Measurements from ENCODE around the gene PADI4. TPM values are rescaled to one million over a fixed set of nuclear protein-coding genes. Genes with fewer than 3 reads are reported as not detected.

The PADI4 gene
- total RNA-seq, 3 donors from 2014 or later (not counting 1 experiment from before 2014, with no cell fraction given) = 1.4 to 11.6 (median 1.7) TPM

DNA sequence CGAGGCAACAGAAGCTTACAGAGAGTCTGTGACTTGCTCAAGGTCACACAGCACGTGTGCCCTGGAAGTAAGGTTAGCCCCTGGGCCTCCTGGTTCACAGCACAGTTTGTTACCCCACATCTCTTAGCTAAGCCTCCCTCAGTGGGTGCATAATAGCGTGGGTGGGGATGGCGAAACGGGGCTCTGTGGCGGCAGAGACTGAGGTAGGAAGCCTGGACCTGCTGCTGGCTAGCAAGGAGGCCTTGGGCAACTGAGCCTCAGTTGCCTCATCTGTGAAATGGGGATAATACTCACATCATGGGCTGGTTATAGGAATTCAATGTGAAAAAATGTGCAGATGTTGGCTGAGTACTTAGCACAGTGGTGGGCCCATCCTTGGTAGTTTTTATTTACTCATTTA lies 596 bp downstream of the PADI4 start:
- H3K36me3 Mint-ChIP-seq = no peaks in the 10 kb centered on the region
- Histone ChIP-seq H3K4me3 (ENCODE audit: low read length) (no peak overlapping the region), H3K27ac (ENCODE audit: low read length) (no peak overlapping the region), H3K4me1 (ENCODE audit: control insufficient read depth, insufficient read depth, low read length) (peaks cover 3% of the 10 kb centered on the region), H3K27me3 (ENCODE audit: control insufficient read depth, insufficient read depth, low read length) (no peaks in the 10 kb centered on the region), H3K9me3 (ENCODE audit: control insufficient read depth, insufficient read depth, low read length) (no peaks in the 10 kb centered on the region), H3K36me3 (ENCODE audit: control insufficient read depth, insufficient read depth, low read length) (no peaks in the 10 kb centered on the region)
- H3K9me3 Mint-ChIP-seq = no peaks in the 10 kb centered on the region
- no peaks in the 10 kb centered on the region for H3K4me1 Mint-ChIP-seq
- ATAC-seq = no peak
- TF ChIP-seq, protein P1, sequence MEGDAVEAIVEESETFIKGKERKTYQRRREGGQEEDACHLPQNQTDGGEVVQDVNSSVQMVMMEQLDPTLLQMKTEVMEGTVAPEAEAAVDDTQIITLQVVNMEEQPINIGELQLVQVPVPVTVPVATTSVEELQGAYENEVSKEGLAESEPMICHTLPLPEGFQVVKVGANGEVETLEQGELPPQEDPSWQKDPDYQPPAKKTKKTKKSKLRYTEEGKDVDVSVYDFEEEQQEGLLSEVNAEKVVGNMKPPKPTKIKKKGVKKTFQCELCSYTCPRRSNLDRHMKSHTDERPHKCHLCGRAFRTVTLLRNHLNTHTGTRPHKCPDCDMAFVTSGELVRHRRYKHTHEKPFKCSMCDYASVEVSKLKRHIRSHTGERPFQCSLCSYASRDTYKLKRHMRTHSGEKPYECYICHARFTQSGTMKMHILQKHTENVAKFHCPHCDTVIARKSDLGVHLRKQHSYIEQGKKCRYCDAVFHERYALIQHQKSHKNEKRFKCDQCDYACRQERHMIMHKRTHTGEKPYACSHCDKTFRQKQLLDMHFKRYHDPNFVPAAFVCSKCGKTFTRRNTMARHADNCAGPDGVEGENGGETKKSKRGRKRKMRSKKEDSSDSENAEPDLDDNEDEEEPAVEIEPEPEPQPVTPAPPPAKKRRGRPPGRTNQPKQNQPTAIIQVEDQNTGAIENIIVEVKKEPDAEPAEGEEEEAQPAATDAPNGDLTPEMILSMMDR (IDR thresholded peaks at IDR 0.05) = no peak
- H3K27ac Mint-ChIP-seq = no peak overlapping the region
- no peak overlapping the region for H3K4me3 Mint-ChIP-seq
- DNase-seq = no peak
- intact Hi-C loops (cut with micrococcal nuclease) = no loop called here
- WGBS (ENCODE audit: insufficient coverage) = 48% methylated on average over 6 of the region's 6 CpGs
- H3K27me3 Mint-ChIP-seq (ENCODE audit: low read depth in 2 of 2) = peaks cover 2 to 16% of the 10 kb centered on the region in 2 donors

DNA sequence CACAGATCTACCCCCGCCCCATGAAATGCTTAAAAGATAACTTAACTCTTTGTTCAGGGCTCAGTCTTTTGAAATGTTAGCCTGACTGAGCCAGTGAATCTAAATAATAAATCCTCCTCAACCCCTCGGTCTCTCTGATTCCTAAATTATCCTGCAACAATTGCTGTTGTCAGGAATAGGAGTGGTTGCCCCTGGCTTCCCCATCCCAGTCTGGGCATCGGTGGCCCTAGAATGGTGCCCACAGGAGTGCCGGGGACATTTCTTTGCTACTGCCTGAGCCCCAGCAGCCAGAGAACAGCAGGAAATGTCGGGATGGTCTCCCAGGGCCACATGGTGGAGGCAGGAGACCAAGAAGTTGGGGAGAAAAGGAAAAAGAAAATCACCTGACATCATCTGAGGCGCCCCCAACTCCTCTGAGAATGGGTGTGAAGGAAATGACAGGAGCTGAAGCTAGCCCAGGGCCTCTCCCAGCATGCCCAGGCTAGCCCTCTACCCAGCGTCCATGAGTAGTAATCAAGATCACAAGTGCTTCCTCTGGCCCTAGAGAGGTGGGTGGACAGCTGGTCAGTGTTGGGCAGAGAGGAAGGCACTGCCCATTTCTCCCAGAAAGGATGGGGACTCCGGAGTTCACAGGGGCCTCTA lies 1.6 kb downstream of the PADI4 start:
- DNase-seq (no peak), ATAC-seq (no peak)
- H3K4me3 ChIP-seq (ENCODE audit: low read length) = no peak overlapping the region
- Mint-ChIP-seq H3K27ac (no peak overlapping the region), H3K36me3 (no peaks in the 10 kb centered on the region), H3K27me3 (ENCODE audit: low read depth in 2 of 2) (peaks cover 2 to 16% of the 10 kb centered on the region in 2 donors), H3K4me1 (no peaks in the 10 kb centered on the region), H3K9me3 (no peaks in the 10 kb centered on the region), H3K4me3 (no peak overlapping the region)
- WGBS (ENCODE audit: insufficient coverage) = 79% methylated on average over 8 of the region's 8 CpGs
- no peak overlapping the region for H3K27ac ChIP-seq (ENCODE audit: low read length)
- TF ChIP-seq, protein P1 (IDR thresholded peaks at IDR 0.05) = no peak
- H3K4me1 ChIP-seq (ENCODE audit: control insufficient read depth, insufficient read depth, low read length) = peaks cover 3% of the 10 kb centered on the region
- no peaks in the 10 kb centered on the region for H3K9me3 ChIP-seq (ENCODE audit: control insufficient read depth, insufficient read depth, low read length)
- intact Hi-C loops (cut with micrococcal nuclease) = no loop called here
- H3K36me3 ChIP-seq (ENCODE audit: control insufficient read depth, insufficient read depth, low read length) = no peaks in the 10 kb centered on the region
- no peaks in the 10 kb centered on the region for H3K27me3 ChIP-seq (ENCODE audit: control insufficient read depth, insufficient read depth, low read length)

DNA sequence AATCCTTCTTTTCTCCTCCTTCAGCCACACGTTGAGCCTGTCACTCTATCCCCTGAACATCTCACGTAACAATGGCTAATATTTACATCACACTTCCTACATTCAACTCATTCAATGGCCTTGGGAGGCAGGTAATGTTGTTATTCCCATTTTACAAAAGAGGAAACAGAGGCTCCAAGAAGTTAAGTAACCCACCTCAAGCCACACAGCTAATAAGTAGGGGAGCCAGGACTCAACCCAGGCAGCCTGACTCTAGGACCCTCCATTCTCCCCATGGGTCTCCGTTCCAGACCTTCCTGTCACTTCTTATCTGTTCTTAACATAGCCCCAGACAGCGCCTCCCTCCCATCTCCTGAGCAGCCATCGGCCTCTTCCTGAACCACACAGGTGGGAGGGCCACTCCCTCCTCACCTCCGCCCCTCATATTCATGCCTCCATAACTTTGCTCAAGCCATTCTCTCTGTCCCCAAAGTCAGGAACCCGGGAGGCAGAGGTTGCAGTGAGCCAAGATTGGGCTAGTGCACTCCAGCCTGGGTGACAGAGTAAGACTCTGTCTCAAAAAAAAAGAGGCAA lies 2.2 kb downstream of the PADI4 start:
- no peak overlapping the region for H3K4me3 Mint-ChIP-seq
- H3K4me1 Mint-ChIP-seq = no peaks in the 10 kb centered on the region
- ATAC-seq (no peak), DNase-seq (no peak)
- no peak overlapping the region for H3K4me3 ChIP-seq (ENCODE audit: low read length)
- H3K9me3 ChIP-seq (ENCODE audit: control insufficient read depth, insufficient read depth, low read length) = no peaks in the 10 kb centered on the region
- H3K4me1 ChIP-seq (ENCODE audit: control insufficient read depth, insufficient read depth, low read length) = peaks cover 3% of the 10 kb centered on the region
- H3K9me3 Mint-ChIP-seq = no peaks in the 10 kb centered on the region
- no peak overlapping the region for H3K27ac ChIP-seq (ENCODE audit: low read length)
- no peaks in the 10 kb centered on the region for H3K36me3 Mint-ChIP-seq
- intact Hi-C loops (cut with micrococcal nuclease) = no loop called here
- H3K27me3 ChIP-seq (ENCODE audit: control insufficient read depth, insufficient read depth, low read length) = no peaks in the 10 kb centered on the region
- no peaks in the 10 kb centered on the region for H3K36me3 ChIP-seq (ENCODE audit: control insufficient read depth, insufficient read depth, low read length)
- TF ChIP-seq, protein P1 (IDR thresholded peaks at IDR 0.05) = no peak
- H3K27me3 Mint-ChIP-seq (ENCODE audit: low read depth in 2 of 2) = peaks cover 2 to 16% of the 10 kb centered on the region in 2 donors
- WGBS (ENCODE audit: insufficient coverage) = 60% methylated on average over 7 of the region's 7 CpGs
- H3K27ac Mint-ChIP-seq = no peak overlapping the region
